Nephron (organoid): ENCODE data around the gene TRAF3.

Experiments
- H3K27ac Mint-ChIP-seq, 3 experiments: 2 replicates each; pipeline ENCODE4 v1.8.0; 2020; ENCODE audit warnings: mixed read lengths in 3 of 3, mild to moderate bottlenecking in 2 of 3, moderate library complexity in 1 of 3
- H3K27me3 Mint-ChIP-seq: 2 replicates; pipeline ENCODE4 v1.8.0; 2021; ENCODE audit warnings: low read depth, mild to moderate bottlenecking, moderate library complexity, mixed read lengths
- H3K36me3 Mint-ChIP-seq: 2 replicates; pipeline ENCODE4 v1.8.0; 2020; ENCODE audit warnings: low read depth, mixed read lengths
- H3K4me1 Mint-ChIP-seq: 2 replicates; pipeline ENCODE4 v1.8.0; 2020; ENCODE audit warnings: mixed read lengths
- H3K4me3 Mint-ChIP-seq, 3 experiments: 2 replicates each; pipeline ENCODE4 v1.8.0; 2020; ENCODE audit warnings: mild to moderate bottlenecking in 3 of 3, mixed read lengths in 3 of 3, moderate library complexity in 2 of 3
- H3K9me3 Mint-ChIP-seq: 2 replicates; pipeline ENCODE4 v1.8.0; 2020; ENCODE audit warnings: mixed read lengths
- TF ChIP-seq, protein P1 (sequence below), 3 experiments: fragments of 200-600 bp; sonication (generic); IDR thresholded peaks; one replicate each; pipeline ENCODE4 v1.5.0; 2021; ENCODE audit warnings: antibody characterized with exemption in 3 of 3; ENCODE audit not compliant: unreplicated experiment in 3 of 3

Gene TRAF3

DNA sequence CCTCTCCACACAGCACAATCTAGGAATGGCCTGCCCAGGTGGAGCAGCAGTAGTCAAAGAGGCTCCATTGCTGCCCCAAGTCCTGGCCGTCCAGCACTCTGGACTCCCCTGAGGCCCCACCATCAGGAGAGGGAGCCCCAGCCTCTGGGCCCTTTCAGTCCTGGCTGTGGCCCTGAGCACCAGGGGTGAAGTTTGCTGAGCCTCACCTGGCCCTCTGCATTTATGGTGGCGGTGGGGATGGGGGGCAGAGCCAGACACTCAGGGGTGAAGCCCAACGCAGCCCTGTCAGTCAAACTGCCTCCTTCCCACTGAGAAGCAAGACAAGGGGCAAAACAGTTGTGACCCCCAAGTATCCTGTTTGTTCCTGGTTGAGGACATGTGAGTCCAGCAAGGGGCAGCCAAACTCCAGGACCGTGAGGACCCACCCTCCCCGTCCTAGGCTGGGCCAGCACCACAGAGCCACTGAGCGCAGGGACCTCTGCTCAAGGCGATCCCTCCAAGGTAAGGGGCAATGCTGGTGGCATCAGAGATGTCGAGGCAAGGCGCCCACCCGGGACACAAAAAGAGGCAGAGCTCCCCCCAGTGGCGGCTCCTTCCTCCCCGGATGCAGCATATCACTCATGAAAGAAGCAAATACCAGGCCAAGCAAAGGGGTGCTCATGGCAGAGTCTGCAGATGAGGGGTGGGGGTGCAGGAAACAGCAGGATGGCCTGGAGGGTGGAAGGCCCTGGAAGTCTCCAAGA lies 140.4 kb downstream of the TRAF3 start:
- TF ChIP-seq, protein P1, sequence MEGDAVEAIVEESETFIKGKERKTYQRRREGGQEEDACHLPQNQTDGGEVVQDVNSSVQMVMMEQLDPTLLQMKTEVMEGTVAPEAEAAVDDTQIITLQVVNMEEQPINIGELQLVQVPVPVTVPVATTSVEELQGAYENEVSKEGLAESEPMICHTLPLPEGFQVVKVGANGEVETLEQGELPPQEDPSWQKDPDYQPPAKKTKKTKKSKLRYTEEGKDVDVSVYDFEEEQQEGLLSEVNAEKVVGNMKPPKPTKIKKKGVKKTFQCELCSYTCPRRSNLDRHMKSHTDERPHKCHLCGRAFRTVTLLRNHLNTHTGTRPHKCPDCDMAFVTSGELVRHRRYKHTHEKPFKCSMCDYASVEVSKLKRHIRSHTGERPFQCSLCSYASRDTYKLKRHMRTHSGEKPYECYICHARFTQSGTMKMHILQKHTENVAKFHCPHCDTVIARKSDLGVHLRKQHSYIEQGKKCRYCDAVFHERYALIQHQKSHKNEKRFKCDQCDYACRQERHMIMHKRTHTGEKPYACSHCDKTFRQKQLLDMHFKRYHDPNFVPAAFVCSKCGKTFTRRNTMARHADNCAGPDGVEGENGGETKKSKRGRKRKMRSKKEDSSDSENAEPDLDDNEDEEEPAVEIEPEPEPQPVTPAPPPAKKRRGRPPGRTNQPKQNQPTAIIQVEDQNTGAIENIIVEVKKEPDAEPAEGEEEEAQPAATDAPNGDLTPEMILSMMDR (IDR thresholded peaks at IDR 0.05; ENCODE audit: unreplicated experiment in 3 of 3) = peak; percentile 34 to 57 (median 39)
- peaks cover 3% of the 10 kb centered on the region for H3K27me3 Mint-ChIP-seq
- no peaks in the 10 kb centered on the region for H3K36me3 Mint-ChIP-seq
- H3K4me1 Mint-ChIP-seq = no peaks in the 10 kb centered on the region
- no peaks in the 10 kb centered on the region for H3K9me3 Mint-ChIP-seq
- H3K4me3 Mint-ChIP-seq = no peak overlapping the region
- H3K27ac Mint-ChIP-seq = no peak overlapping the region

DNA sequence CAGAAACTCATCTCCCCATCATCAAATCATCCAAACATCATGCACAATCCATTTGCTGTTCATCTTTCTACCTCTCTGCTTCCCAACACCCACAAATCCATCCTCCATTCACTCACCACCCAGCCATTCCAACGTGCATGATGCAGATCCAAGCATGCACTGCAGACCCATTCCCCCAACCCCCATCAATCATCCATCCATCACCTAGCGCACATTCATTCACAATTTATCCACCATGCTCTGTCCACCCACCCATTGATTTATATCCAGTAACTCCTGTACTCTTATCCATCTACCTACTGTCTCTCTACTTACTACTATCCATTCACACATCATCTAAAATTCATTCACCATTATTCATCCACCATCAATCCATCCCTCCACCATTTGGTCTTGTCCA lies 141.2 kb downstream of the TRAF3 start:
- Mint-ChIP-seq H3K9me3 (no peaks in the 10 kb centered on the region), H3K4me1 (no peaks in the 10 kb centered on the region), H3K4me3 (no peak overlapping the region), H3K27ac (no peak overlapping the region), H3K36me3 (no peaks in the 10 kb centered on the region), H3K27me3 (peaks cover 3% of the 10 kb centered on the region)
- TF ChIP-seq, protein P1 (IDR thresholded peaks at IDR 0.05; ENCODE audit: unreplicated experiment in 3 of 3) = no peak

- Mint-ChIP-seq H3K27me3 (peaks cover 9% of the 10 kb centered on the region), H3K27ac (no peak overlapping the region), H3K36me3 (no peaks in the 10 kb centered on the region), H3K4me3 (no peak overlapping the region), H3K9me3 (no peaks in the 10 kb centered on the region), H3K4me1 (no peaks in the 10 kb centered on the region)
- TF ChIP-seq, protein P1 (IDR thresholded peaks at IDR 0.05; ENCODE audit: unreplicated experiment in 3 of 3) = no peak
Observed at GRCh38 chr14:102920273-102920997, 143.2 kb downstream of the TRAF3 start.

- TF ChIP-seq, protein P1 (IDR thresholded peaks at IDR 0.05; ENCODE audit: unreplicated experiment in 3 of 3) = no peak
- H3K4me3 Mint-ChIP-seq = no peak overlapping the region
- no peaks in the 10 kb centered on the region for H3K36me3 Mint-ChIP-seq
- no peak overlapping the region for H3K27ac Mint-ChIP-seq
- H3K4me1 Mint-ChIP-seq = no peaks in the 10 kb centered on the region
- H3K27me3 Mint-ChIP-seq = peaks cover 13% of the 10 kb centered on the region
- no peaks in the 10 kb centered on the region for H3K9me3 Mint-ChIP-seq
Observed at GRCh38 chr14:102920998-102921304, 143.7 kb downstream of the TRAF3 start.

DNA sequence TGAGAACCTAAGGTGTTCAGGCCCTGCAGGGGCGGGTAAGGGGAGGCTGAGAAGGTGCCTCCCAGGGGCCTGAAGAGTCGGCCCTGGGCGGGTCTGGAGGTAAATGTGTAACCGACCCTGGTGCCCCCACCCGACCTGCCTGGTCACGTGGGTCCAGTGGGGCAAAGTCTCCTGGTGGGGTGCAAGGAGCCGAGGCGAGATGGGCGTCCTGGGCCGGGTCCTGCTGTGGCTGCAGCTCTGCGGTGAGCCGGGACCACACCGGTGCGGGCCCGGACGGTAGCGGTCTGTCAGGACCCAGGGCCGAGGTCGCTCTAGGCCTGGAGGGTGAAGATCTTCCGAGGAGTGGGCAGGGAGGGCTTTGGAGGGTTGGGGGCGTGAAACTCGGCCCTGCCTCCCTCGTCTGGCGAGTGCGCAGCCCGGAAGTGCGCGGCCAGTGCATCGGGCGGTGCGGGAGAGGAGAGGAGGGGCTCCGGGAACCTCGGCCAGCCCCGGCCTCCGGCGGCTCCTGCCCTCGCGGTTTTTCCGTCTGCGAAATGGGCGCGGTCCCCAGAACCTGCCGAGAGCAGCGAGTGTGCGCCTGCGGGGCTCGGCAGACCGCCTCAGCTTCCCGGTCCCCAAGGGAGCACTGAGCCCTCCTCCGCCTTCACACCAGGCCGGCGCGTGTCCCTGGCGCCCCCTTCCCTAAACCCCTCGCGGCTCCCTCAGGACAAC lies 145.4 kb downstream of the TRAF3 start, which contains the start of gene AMN:
Gene AMN, plus strand, starts transcription at position 174 of the 711 bp plus-strand sequence. Its CDS starts 26 bp downstream, at position 200.
- no peaks in the 10 kb centered on the region for H3K4me1 Mint-ChIP-seq
- H3K4me3 Mint-ChIP-seq = no peak within 1 kb of the TSS
- H3K27ac Mint-ChIP-seq = no peak within 1 kb of the TSS
- H3K27me3 Mint-ChIP-seq = peaks cover 25% of the 10 kb centered on the region
- H3K36me3 Mint-ChIP-seq = no peaks in the 10 kb centered on the region
- TF ChIP-seq, protein P1 (IDR thresholded peaks at IDR 0.05; ENCODE audit: unreplicated experiment in 3 of 3) = no peak
- H3K9me3 Mint-ChIP-seq = no peaks in the 10 kb centered on the region
